CD4-positive, CD25-positive, alpha-beta regulatory T cell (primary cell): Measurements from ENCODE around the gene RCAN2. TPM values are rescaled to one million over a fixed set of nuclear protein-coding genes. Genes with fewer than 3 reads are reported as not detected.

Experiments
- ATAC-seq, 2 donors: fragments of 150-1000 bp; cut with Tn5 transposase; one replicate each; pipeline ENCODE4 v1.10.0; 2021; ENCODE audit warnings: low read depth in 2 of 2, moderate number of reproducible peaks in 2 of 2, moderate library complexity in 1 of 2
- DNase-seq, 3 donors: peaks; one replicate each; pipeline versions ENCODE4 v3.0.0 to v3.0.0-alpha.2; 2012 to 2022; ENCODE audit warnings: mixed read lengths in 1 of 3
- H3K27ac ChIP-seq: one replicate; pipeline ENCODE4 v1.7.0; 2013; ENCODE audit warnings: mild to moderate bottlenecking, low read length; ENCODE audit not compliant: insufficient read depth, poor library complexity, severe bottlenecking
- H3K27me3 ChIP-seq: one replicate; pipeline ENCODE4 v1.7.0; 2013; ENCODE audit warnings: low read length; ENCODE audit not compliant: control insufficient read depth, insufficient read depth
- H3K36me3 ChIP-seq: one replicate; pipeline ENCODE4 v1.7.0; 2013; ENCODE audit warnings: mild to moderate bottlenecking, low read length, moderate library complexity; ENCODE audit not compliant: control insufficient read depth, insufficient read depth
- H3K4me1 ChIP-seq: 2 replicates; pipeline ENCODE4 v1.7.0; 2013; ENCODE audit warnings: mild to moderate bottlenecking, low read length; ENCODE audit not compliant: insufficient read depth, control insufficient read depth, poor library complexity, severe bottlenecking
- H3K4me3 ChIP-seq: one replicate; pipeline ENCODE4 v1.7.0; 2013; ENCODE audit warnings: low read depth, mild to moderate bottlenecking, low read length, moderate library complexity
- H3K9me3 ChIP-seq, 2 experiments: 1 replicate in 1 of 2; 2 replicates in 1 of 2; pipeline ENCODE4 v1.7.0; 2013; ENCODE audit warnings: low read length in 2 of 2, mild to moderate bottlenecking in 1 of 2, moderate library complexity in 1 of 2; ENCODE audit not compliant: control insufficient read depth in 2 of 2
- H3K27ac Mint-ChIP-seq, 3 donors: one replicate each; pipeline ENCODE4 v1.8.0; 2020 to 2022; ENCODE audit warnings: mild to moderate bottlenecking in 3 of 3, mixed read lengths in 3 of 3, moderate library complexity in 2 of 3
- H3K27me3 Mint-ChIP-seq: one replicate; pipeline ENCODE4 v1.8.0; 2022; ENCODE audit warnings: mild to moderate bottlenecking, mixed read lengths
- H3K36me3 Mint-ChIP-seq: one replicate; pipeline ENCODE4 v1.8.0; 2020; ENCODE audit warnings: mixed read lengths
- H3K4me1 Mint-ChIP-seq, 4 donors: one replicate each; pipeline ENCODE4 v1.8.0; 2020 to 2022; ENCODE audit warnings: mixed read lengths in 4 of 4, mild to moderate bottlenecking in 1 of 4
- H3K4me3 Mint-ChIP-seq, 4 donors: one replicate each; pipeline ENCODE4 v1.8.0; 2020 to 2022; ENCODE audit warnings: mild to moderate bottlenecking in 4 of 4, mixed read lengths in 4 of 4, moderate library complexity in 3 of 4
- H3K9me3 Mint-ChIP-seq, 7 donors: one replicate each; pipeline ENCODE4 v1.8.0; 2020 to 2022; ENCODE audit warnings: mixed read lengths in 7 of 7, mild to moderate bottlenecking in 3 of 7, moderate library complexity in 2 of 7
- polyA plus RNA-seq, 4 donors: library from polyadenylated mRNA; unstranded; fragments of 300-500 nt; fragmentation: Illumina TruSeq; gene quantifications; one replicate each; pipeline ENCODE4 v1.2.3, GENCODE V29; 2021
- total RNA-seq: library from RNA; stranded (reverse); gene quantifications from one replicate; pipeline ENCODE4 v1.2.3, GENCODE V29; 2022

RCAN2 gene
- total and polyA plus RNA-seq, 5 donors from 2014 or later: 0.08 to 0.14 TPM; not detected in 3

- no peak for ATAC-seq
- H3K4me1 Mint-ChIP-seq: no peaks in the 10 kb centered on the region
- no peaks in the 10 kb centered on the region for H3K27me3 Mint-ChIP-seq
These were observed 235.7 kb downstream of the RCAN2 start for GRCh38 chr6:46255528-46255927.

GRCh38 chr6:46254946-46255345 lies 236.3 kb downstream of the RCAN2 start:
- no peaks in the 10 kb centered on the region for H3K4me1 ChIP-seq
- DNase-seq (no peak), ATAC-seq (no peak)
- Mint-ChIP-seq H3K36me3 (no peaks in the 10 kb centered on the region), H3K27ac (no peak overlapping the region), H3K9me3 (peaks cover 0 to 3% (median 0%) of the 10 kb centered on the region in 7 donors), H3K4me3 (no peak overlapping the region), H3K4me1 (no peaks in the 10 kb centered on the region), H3K27me3 (no peaks in the 10 kb centered on the region)
- no peak overlapping the region for H3K4me3 ChIP-seq
- no peaks in the 10 kb centered on the region for H3K36me3 ChIP-seq
- H3K27me3 ChIP-seq: peaks cover 14% of the 10 kb centered on the region
- H3K9me3 ChIP-seq: no peaks in the 10 kb centered on the region
- no peak overlapping the region for H3K27ac ChIP-seq

More at GRCh38 chr6:46255528-46255927, 235.7 kb downstream of the RCAN2 start:
- Mint-ChIP-seq H3K9me3 (peaks cover 0 to 3% (median 0%) of the 10 kb centered on the region in 7 donors), H3K27ac (no peak overlapping the region), H3K36me3 (no peaks in the 10 kb centered on the region), H3K4me3 (no peak overlapping the region)
- no peaks in the 10 kb centered on the region for H3K9me3 ChIP-seq
- DNase-seq: no peak
- peaks cover 14% of the 10 kb centered on the region for H3K27me3 ChIP-seq
- no peaks in the 10 kb centered on the region for H3K4me1 ChIP-seq
- no peak overlapping the region for H3K27ac ChIP-seq
- no peaks in the 10 kb centered on the region for H3K36me3 ChIP-seq
- H3K4me3 ChIP-seq: no peak overlapping the region

GRCh38 chr6:46254331-46254730 lies 236.9 kb downstream of the RCAN2 start:
- Histone ChIP-seq H3K36me3 (no peaks in the 10 kb centered on the region), H3K9me3 (no peaks in the 10 kb centered on the region), H3K27ac (no peak overlapping the region), H3K4me3 (no peak overlapping the region), H3K27me3 (peaks cover 14% of the 10 kb centered on the region), H3K4me1 (no peaks in the 10 kb centered on the region)
- Mint-ChIP-seq H3K4me3 (no peak overlapping the region), H3K36me3 (no peaks in the 10 kb centered on the region), H3K4me1 (no peaks in the 10 kb centered on the region), H3K27me3 (no peaks in the 10 kb centered on the region), H3K9me3 (peaks cover 0 to 3% (median 0%) of the 10 kb centered on the region in 7 donors), H3K27ac (no peak overlapping the region)
- ATAC-seq (no peak), DNase-seq (no peak)

- H3K27ac Mint-ChIP-seq: no peak overlapping the region
- no peak overlapping the region for H3K4me3 ChIP-seq
- no peaks in the 10 kb centered on the region for H3K4me1 ChIP-seq
- H3K36me3 ChIP-seq: no peaks in the 10 kb centered on the region
- H3K27me3 ChIP-seq: peaks cover 14% of the 10 kb centered on the region
- no peaks in the 10 kb centered on the region for H3K36me3 Mint-ChIP-seq
- H3K4me1 Mint-ChIP-seq: no peaks in the 10 kb centered on the region
- H3K4me3 Mint-ChIP-seq: no peak overlapping the region
- H3K27ac ChIP-seq: no peak overlapping the region
- no peaks in the 10 kb centered on the region for H3K9me3 ChIP-seq
- no peaks in the 10 kb centered on the region for H3K27me3 Mint-ChIP-seq
- H3K9me3 Mint-ChIP-seq: peaks cover 0 to 1% (median 0%) of the 10 kb centered on the region in 7 donors
- DNase-seq (no peak), ATAC-seq (no peak)
These were observed 239.5 kb downstream of the RCAN2 start for GRCh38 chr6:46251583-46252339.

DNA sequence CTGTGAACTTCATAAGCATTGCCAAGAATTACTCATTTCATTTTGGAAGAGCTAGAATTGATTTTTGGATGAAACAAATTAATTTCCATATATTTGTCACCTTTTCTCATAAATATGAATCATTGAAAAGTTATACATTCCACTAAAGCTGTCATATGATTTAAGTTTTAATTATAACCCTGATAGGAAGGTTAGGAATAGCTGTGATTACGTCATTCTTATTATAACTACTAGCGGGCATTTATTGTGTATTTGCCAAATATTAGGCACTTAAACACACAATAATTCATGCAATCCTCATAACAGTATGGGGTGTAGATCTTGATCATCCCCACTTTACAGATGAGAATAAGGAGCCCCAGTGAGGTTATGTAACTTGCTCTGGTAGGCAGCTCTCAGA lies 243.1 kb downstream of the RCAN2 start:
- H3K36me3 ChIP-seq: no peaks in the 10 kb centered on the region
- Mint-ChIP-seq H3K27me3 (peaks cover 4% of the 10 kb centered on the region), H3K4me1 (no peaks in the 10 kb centered on the region), H3K36me3 (no peaks in the 10 kb centered on the region), H3K27ac (no peak overlapping the region), H3K9me3 (peaks cover 0 to 1% (median 0%) of the 10 kb centered on the region in 7 donors), H3K4me3 (no peak overlapping the region)
- H3K9me3 ChIP-seq: no peaks in the 10 kb centered on the region
- no peaks in the 10 kb centered on the region for H3K4me1 ChIP-seq
- DNase-seq: no peak
- peaks cover 3% of the 10 kb centered on the region for H3K27me3 ChIP-seq
- no peak overlapping the region for H3K27ac ChIP-seq
- no peak overlapping the region for H3K4me3 ChIP-seq
- ATAC-seq: no peak

- Mint-ChIP-seq H3K4me1 (no peaks in the 10 kb centered on the region), H3K36me3 (no peaks in the 10 kb centered on the region), H3K27ac (no peak overlapping the region), H3K27me3 (peaks cover 13% of the 10 kb centered on the region), H3K9me3 (peaks cover 0 to 1% (median 0%) of the 10 kb centered on the region in 7 donors), H3K4me3 (no peak overlapping the region)
- peaks cover 2% of the 10 kb centered on the region for H3K27me3 ChIP-seq
- no peak overlapping the region for H3K4me3 ChIP-seq
- no peaks in the 10 kb centered on the region for H3K9me3 ChIP-seq
- ATAC-seq (no peak), DNase-seq (no peak)
- no peak overlapping the region for H3K27ac ChIP-seq
- no peaks in the 10 kb centered on the region for H3K36me3 ChIP-seq
- H3K4me1 ChIP-seq: no peaks in the 10 kb centered on the region
These were observed 244.5 kb downstream of the RCAN2 start for GRCh38 chr6:46246727-46247126.

DNA sequence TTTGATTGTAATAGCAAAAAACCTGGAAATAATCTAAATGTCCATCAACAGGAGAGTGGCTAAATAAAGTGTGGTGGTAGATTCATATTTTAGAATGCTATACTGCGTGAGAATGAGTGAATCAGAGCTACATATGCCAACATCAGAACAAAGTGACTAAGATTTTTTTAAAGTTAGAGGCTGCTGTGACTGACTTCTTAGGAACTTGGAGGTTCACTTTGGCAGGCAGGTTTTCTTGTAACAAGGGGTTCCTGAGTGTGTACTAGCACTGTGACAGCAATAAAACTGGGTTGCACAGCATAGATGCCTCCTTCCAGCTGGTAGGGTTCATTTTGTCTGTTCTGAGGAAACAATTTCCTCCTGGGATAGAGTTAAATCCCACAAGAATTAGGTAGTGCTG lies 245.2 kb downstream of the RCAN2 start:
- Histone ChIP-seq H3K9me3 (no peaks in the 10 kb centered on the region), H3K36me3 (no peaks in the 10 kb centered on the region), H3K4me1 (no peaks in the 10 kb centered on the region), H3K27me3 (peaks cover 2% of the 10 kb centered on the region), H3K27ac (no peak overlapping the region), H3K4me3 (no peak overlapping the region)
- H3K4me1 Mint-ChIP-seq: no peaks in the 10 kb centered on the region
- peaks cover 13% of the 10 kb centered on the region for H3K27me3 Mint-ChIP-seq
- DNase-seq (no peak), ATAC-seq (no peak)
- H3K9me3 Mint-ChIP-seq: peaks cover 0 to 1% (median 0%) of the 10 kb centered on the region in 7 donors
- no peak overlapping the region for H3K4me3 Mint-ChIP-seq
- H3K27ac Mint-ChIP-seq: no peak overlapping the region
- H3K36me3 Mint-ChIP-seq: no peaks in the 10 kb centered on the region

GRCh38 chr6:46244670-46245069 lies 246.6 kb downstream of the RCAN2 start:
- Histone ChIP-seq H3K4me3 (no peak overlapping the region), H3K4me1 (no peaks in the 10 kb centered on the region), H3K36me3 (no peaks in the 10 kb centered on the region), H3K9me3 (no peaks in the 10 kb centered on the region), H3K27ac (no peak overlapping the region), H3K27me3 (no peaks in the 10 kb centered on the region)
- no peak overlapping the region for H3K4me3 Mint-ChIP-seq
- peak overlapping the region in 1 of 3 donors; percentile 62 for H3K27ac Mint-ChIP-seq
- DNase-seq: no peak
- peaks cover 15% of the 10 kb centered on the region for H3K27me3 Mint-ChIP-seq
- H3K4me1 Mint-ChIP-seq: no peaks in the 10 kb centered on the region
- no peak for ATAC-seq
- peaks cover 0 to 1% (median 0%) of the 10 kb centered on the region in 7 donors for H3K9me3 Mint-ChIP-seq
- no peaks in the 10 kb centered on the region for H3K36me3 Mint-ChIP-seq
